MCF 10A (cell line): Measurements from ENCODE around the gene ANO8. TPM values are rescaled to one million over a fixed set of nuclear protein-coding genes. Genes with fewer than 3 reads are reported as not detected.

Experiments
- BruUV-seq: library from RNA; stranded (reverse); fragments of 400-500 nt; replicated peaks from 2 replicates; lab custom pipeline; 2021; lab: Mats Ljungman, UMichigan
- CTCF ChIA-PET: fragments of 300-600 bp; sonication (Branson Sonifier 250); formaldehyde crosslinking; extraction: SDS; loops from one replicate; lab custom pipeline; 2021; ENCODE audit warnings: antibody characterized with exemption, inconsistent platforms; lab: Yijun Ruan, JAX
- POLR2A ChIA-PET: fragments of 300-600, 350-650 bp; sonication (Branson Sonifier 250); formaldehyde crosslinking; extraction: SDS; loops from one replicate; lab custom pipeline; 2020; ENCODE audit warnings: antibody characterized with exemption, inconsistent platforms; lab: Yijun Ruan, JAX
- DNase-seq: peaks from one replicate; pipeline ENCODE4 v3.0.0-alpha.2; 2018; ENCODE audit not compliant: unreplicated experiment
- H3K27ac Mint-ChIP-seq: one replicate; pipeline ENCODE4 v1.8.0; 2022; ENCODE audit warnings: mild to moderate bottlenecking, low read depth, mixed read lengths; ENCODE audit not compliant: unreplicated experiment
- H3K27me3 Mint-ChIP-seq: one replicate; pipeline ENCODE4 v1.8.0; 2022; ENCODE audit warnings: mixed read lengths; ENCODE audit not compliant: insufficient read depth, unreplicated experiment
- H3K36me3 Mint-ChIP-seq: one replicate; pipeline ENCODE4 v1.8.0; 2022; ENCODE audit warnings: mild to moderate bottlenecking, moderate library complexity, mixed read lengths; ENCODE audit not compliant: insufficient read depth, unreplicated experiment
- H3K4me1 Mint-ChIP-seq: one replicate; pipeline ENCODE4 v1.8.0; 2022; ENCODE audit warnings: mixed read lengths; ENCODE audit not compliant: insufficient read depth, unreplicated experiment
- H3K4me3 Mint-ChIP-seq: one replicate; pipeline ENCODE4 v1.8.0; 2022; ENCODE audit warnings: mild to moderate bottlenecking, moderate library complexity, mixed read lengths; ENCODE audit not compliant: unreplicated experiment
- H3K9me3 Mint-ChIP-seq: one replicate; pipeline ENCODE4 v1.8.0; 2022; ENCODE audit warnings: mixed read lengths; ENCODE audit not compliant: unreplicated experiment
- intact Hi-C: fragments of 100-400 bp; cut with micrococcal nuclease; formaldehyde crosslinking; loops from 2 replicates; pipeline ENCODE4 v1.14.1; 2022
- total RNA-seq: library from RNA; stranded (reverse); gene quantifications from 2 replicates; pipeline ENCODE4 v1.2.3, GENCODE V29; 2022
- TF ChIP-seq, protein P1 (sequence below): fragments of 200-600 bp; IDR thresholded peaks from one replicate; pipeline ENCODE4 v1.8.0; 2022; ENCODE audit warnings: antibody characterized with exemption, mild to moderate bottlenecking; ENCODE audit not compliant: unreplicated experiment

ANO8 gene
- total RNA-seq, 1 experiment from 2014 or later: 13.0 TPM

- TF ChIP-seq, protein P1, sequence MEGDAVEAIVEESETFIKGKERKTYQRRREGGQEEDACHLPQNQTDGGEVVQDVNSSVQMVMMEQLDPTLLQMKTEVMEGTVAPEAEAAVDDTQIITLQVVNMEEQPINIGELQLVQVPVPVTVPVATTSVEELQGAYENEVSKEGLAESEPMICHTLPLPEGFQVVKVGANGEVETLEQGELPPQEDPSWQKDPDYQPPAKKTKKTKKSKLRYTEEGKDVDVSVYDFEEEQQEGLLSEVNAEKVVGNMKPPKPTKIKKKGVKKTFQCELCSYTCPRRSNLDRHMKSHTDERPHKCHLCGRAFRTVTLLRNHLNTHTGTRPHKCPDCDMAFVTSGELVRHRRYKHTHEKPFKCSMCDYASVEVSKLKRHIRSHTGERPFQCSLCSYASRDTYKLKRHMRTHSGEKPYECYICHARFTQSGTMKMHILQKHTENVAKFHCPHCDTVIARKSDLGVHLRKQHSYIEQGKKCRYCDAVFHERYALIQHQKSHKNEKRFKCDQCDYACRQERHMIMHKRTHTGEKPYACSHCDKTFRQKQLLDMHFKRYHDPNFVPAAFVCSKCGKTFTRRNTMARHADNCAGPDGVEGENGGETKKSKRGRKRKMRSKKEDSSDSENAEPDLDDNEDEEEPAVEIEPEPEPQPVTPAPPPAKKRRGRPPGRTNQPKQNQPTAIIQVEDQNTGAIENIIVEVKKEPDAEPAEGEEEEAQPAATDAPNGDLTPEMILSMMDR: no peak
- intact Hi-C loops: no loop called here
- BruUV-seq: no TSS peak
- Mint-ChIP-seq H3K4me3 (no peak overlapping the region), H3K9me3 (no peaks in the 10 kb centered on the region), H3K27ac (no peak overlapping the region), H3K36me3 (peaks cover 28% of the 10 kb centered on the region), H3K27me3 (no peaks in the 10 kb centered on the region), H3K4me1 (peaks cover 20% of the 10 kb centered on the region)
- ChIA-PET CTCF (interaction anchor here (0.6 to 1.0 kb wide), 2 partner anchors 24 to 36 kb away, joined by 3 read pairs; no protein-coding TSS in a partner anchor), POLR2A (interaction anchor here (0.6 to 10.1 kb wide), 2 partner anchors 22 to 253 kb away, joined by 3 to 152 read pairs; partner anchors contain the start of genes ABHD8, DDA1 and MRPL34)
- no peak for DNase-seq
Measured at GRCh38 chr19:17330262-17331044, 4.2 kb downstream of the ANO8 start.

- peaks cover 14% of the 10 kb centered on the region for H3K4me1 Mint-ChIP-seq
- no peak overlapping the region for H3K27ac Mint-ChIP-seq
- H3K27me3 Mint-ChIP-seq: no peaks in the 10 kb centered on the region
- TF ChIP-seq, protein P1: no peak
- intact Hi-C loops: no loop called here
- peaks cover 34% of the 10 kb centered on the region for H3K36me3 Mint-ChIP-seq
- no peak overlapping the region for H3K4me3 Mint-ChIP-seq
- no peaks in the 10 kb centered on the region for H3K9me3 Mint-ChIP-seq
- no TSS peak for BruUV-seq
- ChIA-PET CTCF (no interaction called here), POLR2A (interaction anchor here (0.6 to 10.1 kb wide), 2 partner anchors 22 to 252 kb away, joined by 3 to 152 read pairs; partner anchors contain the start of genes ABHD8, DDA1 and MRPL34)
- DNase-seq: no peak
Measured at GRCh38 chr19:17329366-17330261, 5.0 kb downstream of the ANO8 start.

- no peak for DNase-seq
- Mint-ChIP-seq H3K36me3 (peaks cover 35% of the 10 kb centered on the region), H3K27ac (no peak overlapping the region), H3K4me3 (no peak overlapping the region), H3K4me1 (peaks cover 7% of the 10 kb centered on the region), H3K27me3 (no peaks in the 10 kb centered on the region), H3K9me3 (no peaks in the 10 kb centered on the region)
- TF ChIP-seq, protein P1: no peak
- BruUV-seq: no TSS peak
- ChIA-PET CTCF (no interaction called here), POLR2A (no interaction called here)
- intact Hi-C loops: no loop called here
Measured at GRCh38 chr19:17328517-17329365, 5.9 kb downstream of the ANO8 start.
